ENCODE results near the gene CACNA1H.
"Not testable (repeated sequence)": the region's sequence is repeated elsewhere in the genome, so short reads cannot be mapped to it uniquely, and the experiment has no call there.

CACNA1H gene

DNA sequence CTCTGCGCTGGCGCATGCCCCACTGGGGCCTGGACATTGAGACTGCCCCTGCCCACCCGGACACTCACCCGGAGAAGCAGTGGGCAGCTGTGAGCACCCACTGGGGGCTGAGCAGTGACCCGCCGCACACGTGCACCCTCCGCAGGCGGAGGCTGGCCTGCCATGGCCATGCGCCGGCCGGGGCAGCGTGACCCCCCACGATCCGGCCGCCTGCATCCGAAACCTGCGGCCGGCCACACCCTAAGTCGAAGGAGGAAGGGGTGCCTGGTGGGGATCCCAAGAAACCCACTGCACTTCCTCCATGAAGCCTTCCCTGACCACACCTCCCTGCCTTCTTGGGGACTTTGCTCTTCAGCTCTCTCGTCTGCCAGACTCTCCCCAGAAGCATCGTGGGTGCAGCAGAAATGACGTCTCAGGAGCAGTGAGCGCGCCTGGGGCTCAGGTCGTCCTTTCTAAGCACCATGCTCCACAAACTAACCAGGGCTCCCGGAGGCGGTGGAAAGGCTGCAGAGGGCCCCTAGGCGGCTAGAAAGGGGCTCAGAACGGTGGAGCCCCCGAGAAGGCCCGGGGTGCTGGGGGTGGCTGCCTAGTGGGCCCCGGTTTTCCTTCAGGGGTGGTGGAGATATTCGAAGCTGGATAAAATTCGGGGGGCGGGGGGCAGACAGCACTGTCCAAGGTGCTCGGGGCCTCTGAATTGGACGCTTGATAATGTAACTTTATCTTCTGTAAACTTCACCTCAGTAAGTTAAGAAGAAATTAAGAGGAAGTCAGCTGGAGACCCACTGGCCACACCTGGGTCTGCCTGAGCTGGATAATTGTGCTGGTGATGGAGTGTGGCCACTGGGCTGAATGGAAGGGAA, 70.7 kb downstream of the CACNA1H start:
- DNase-seq (ENCODE audit: low read depth in 2 of 2, low spot score in 1 of 2): no peak

DNA sequence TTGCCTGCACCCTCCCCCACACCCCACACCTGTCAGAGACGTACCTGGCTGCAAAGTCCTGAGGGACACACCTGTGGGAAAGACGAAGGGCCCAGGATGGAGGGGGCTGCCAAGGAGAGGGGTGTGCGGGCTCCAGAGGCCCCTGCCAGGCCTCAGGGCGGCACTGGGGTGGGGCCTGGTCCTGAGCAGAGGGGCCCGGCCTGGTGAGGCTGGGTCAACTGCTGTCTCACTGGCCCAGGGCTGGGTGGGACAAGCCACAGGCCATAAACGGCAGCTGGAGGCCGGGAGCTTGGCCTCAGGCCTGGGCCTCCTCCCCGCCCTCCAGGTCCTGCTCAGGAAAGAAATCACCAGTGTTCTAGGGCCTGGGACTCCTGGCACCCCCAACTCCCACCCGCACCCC, 71.7 kb downstream of the CACNA1H start:
- no peak for DNase-seq (ENCODE audit: low read depth in 2 of 2, low spot score in 1 of 2)

- DNase-seq (ENCODE audit: low read depth in 2 of 2, low spot score in 1 of 2): no peak
Measured at GRCh38 chr16:1225051-1225451, 72.1 kb downstream of the CACNA1H start, which contains the start of gene TPSG1. TPSG1 (minus strand) TSS chr16:1225268; CDS start chr16:1225252, 16 bp downstream.

DNA sequence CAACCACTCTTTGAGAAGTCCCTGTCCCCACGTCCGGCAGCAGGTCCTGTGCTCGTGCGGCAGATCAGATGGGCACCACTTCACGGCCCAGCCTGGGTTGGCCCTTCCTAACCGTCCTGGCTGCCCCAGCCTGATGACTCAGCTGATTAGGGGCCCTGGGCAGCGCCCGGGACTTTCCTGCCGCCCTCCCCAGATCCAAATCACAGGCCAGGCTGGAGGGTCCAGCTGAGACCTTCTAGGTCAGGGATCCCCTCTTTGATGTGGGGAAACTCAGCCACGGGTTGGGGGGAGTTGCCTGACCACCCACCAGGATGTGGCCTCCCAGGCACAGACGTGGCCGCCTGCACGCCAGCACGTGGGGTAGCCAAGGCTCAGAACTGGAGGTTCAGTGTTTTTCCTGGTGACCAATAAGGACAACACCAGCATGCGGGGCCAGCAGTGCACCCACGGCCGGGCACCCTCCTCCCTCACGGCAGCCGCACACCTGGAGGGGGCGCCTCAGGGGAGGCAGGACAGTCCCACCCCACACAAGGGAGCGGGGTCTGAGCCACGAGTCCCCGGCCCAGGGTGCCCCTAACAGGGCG, 72.9 kb downstream of the CACNA1H start:
- not testable (repeated sequence) for DNase-seq (ENCODE audit: low read depth in 2 of 2, low spot score in 1 of 2)

- DNase-seq (ENCODE audit: low read depth in 2 of 2, low spot score in 1 of 2): not testable (repeated sequence)
Measured at GRCh38 chr16:1226692-1227091, 73.8 kb downstream of the CACNA1H start.

DNA sequence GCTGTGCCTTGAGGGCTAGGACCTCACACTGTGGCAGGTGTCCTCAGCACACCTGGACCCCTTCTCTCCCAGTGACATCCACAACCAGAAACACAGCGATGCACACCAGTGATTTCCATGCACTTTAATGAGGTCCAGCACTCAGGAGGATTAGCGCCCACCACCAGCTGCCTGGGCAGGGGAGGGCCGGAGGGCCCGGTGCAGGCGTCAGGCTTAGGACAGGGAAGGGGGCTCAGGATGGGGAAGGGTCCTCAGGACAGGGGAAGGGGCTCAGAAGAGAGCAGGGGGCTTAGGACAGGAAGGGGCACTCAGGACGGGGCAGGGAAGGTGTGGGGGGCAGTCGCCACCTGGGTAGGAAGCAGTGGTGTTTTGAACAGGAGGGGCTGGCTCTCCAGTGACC, 75.3 kb downstream of the CACNA1H start:
- not testable (repeated sequence) for DNase-seq (ENCODE audit: low read depth in 2 of 2, low spot score in 1 of 2)

DNA sequence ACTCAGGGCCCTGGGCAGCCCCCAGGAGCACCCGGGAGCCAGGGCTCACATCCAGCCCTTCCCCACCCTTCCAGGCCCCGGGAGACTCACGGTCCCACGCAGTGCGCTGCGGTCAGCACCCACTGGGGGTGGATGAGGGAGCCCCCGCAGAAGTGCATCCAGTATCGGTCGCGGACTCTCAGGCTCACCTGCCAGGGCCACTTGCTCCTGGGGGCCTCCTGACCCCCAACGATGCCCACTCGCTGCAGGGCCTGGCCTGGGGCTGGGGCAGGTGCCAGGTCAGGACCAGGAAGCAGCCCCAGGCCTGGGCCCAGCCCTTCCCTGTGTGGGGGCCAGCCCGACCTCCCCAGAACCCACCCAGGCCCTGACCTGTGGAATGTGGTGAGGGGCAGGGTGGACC, 76.6 kb downstream of the CACNA1H start:
- DNase-seq (ENCODE audit: low read depth in 2 of 2, low spot score in 1 of 2): not testable (repeated sequence)

- DNase-seq (ENCODE audit: low read depth in 2 of 2, low spot score in 1 of 2): not testable (repeated sequence)
Measured at GRCh38 chr16:1230084-1230470, 77.2 kb downstream of the CACNA1H start, which contains the start of gene TPSB2. TPSB2 (minus strand) TSS chr16:1230184; CDS start chr16:1229951, 233 bp downstream.

DNA sequence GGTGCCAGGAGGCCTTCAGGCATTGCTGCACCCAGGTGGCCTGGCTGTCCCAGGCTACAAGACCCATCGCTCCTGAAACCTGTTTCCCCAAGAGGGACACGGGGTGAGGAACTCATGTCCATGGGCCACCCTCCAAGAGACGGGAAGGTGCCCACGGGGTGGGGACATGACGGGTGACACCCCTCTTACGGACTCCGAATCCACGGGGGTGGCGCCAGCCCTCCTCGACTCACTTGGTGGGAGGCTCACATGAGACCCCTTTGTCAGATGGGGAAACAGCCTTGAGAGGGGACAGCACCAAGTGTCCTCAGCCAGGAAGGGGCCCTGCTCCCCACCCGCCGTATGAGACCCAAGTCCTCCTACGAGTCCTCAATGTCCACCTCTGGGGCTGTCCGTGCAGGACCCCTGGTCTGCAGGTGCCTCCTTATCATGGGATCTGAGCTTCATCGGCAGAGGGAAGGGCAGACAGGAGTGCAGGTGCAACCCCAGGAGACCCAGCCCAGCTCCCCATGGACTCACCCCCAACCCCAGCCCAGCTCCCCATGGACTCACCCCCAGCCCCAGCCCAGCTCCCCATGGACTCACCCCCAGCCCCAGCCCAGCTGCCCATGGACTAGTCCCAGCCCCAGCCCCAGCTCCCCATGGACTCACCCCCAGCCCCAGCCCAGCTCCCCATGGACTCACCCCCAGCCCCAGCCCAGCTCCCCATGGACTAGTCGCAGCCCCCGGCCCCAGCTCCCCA, 77.7 kb downstream of the CACNA1H start:
- DNase-seq (ENCODE audit: low read depth in 2 of 2, low spot score in 1 of 2): not testable (repeated sequence)

DNA sequence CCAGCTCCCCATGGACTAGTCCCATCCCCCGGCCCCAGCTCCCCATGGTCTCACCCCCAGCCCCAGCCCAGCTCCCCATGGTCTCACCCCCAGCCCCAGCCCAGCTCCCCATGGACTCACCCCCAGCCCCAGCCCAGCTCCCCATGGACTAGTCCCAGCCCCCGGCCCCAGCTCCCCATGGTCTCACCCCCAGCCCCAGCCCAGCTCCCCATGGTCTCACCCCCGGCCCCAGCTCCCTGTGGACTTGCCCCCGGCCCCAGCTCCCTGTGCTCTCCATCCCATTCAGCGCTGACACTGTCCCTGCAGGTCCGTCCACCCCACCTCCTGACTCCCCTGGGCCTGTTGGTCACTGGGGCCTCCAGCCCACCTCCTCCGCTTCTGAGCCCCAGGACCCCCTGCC, 78.4 kb downstream of the CACNA1H start:
- DNase-seq (ENCODE audit: low read depth in 2 of 2, low spot score in 1 of 2): not testable (repeated sequence)

DNA sequence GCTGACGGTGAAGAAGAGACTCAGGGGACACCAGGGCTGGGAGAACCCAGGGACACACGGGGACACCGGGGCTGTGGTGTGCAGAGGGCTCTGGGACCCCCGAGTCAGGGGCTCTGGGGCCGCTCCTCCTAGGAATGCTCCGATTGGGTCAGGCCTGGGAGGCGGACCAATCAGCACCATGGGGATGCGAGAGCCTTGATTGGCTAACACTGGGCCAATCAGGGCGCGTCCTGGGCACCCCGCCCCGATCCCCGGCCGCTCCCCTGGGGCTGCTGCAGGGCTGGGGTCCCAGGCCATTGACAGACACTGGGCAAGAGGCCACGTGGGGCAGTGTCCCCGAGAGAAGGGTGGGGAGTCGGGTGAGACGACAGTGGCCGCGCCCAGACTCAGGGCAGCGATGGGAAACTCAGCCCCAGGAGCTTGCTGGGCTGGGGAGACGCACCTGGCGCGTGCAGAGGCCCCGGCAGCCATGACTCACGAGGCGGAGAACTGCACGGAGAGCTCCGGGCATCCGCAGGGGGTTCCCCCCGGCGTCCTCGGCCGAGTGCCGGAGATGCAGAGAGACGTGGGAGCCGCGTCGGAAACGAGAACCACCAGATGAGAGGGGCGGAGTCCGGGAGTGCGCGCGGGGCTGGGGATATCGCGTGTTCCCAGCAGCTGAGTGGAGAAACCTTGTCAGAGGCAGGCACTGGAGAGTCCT, 79.3 kb downstream of the CACNA1H start:
- DNase-seq (ENCODE audit: low read depth in 2 of 2, low spot score in 1 of 2): not testable (repeated sequence)

GRCh38 chr16:1236659-1237058, 83.8 kb downstream of the CACNA1H start:
- not testable (repeated sequence) for DNase-seq (ENCODE audit: low read depth in 2 of 2, low spot score in 1 of 2)

DNA sequence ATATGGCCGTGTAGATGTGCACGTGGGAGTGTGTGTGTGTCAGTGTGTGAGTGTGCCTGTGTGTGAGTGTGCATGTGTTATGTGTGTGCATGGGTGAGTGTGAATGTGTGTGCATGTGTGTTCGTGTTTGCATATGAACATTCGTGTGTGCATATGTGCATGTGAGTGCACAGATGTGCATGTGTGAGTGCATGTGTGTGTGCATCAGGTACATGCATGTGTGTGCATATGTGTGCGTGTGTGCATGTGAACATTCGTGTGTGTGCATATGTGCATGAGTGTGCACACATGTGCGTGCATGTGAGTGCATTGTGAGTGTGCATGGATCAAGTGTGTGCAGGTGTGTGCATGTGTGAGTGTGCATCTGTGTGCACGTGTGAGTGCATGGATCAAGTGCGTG, 85.1 kb downstream of the CACNA1H start:
- DNase-seq (ENCODE audit: low read depth in 2 of 2, low spot score in 1 of 2): no peak

DNA sequence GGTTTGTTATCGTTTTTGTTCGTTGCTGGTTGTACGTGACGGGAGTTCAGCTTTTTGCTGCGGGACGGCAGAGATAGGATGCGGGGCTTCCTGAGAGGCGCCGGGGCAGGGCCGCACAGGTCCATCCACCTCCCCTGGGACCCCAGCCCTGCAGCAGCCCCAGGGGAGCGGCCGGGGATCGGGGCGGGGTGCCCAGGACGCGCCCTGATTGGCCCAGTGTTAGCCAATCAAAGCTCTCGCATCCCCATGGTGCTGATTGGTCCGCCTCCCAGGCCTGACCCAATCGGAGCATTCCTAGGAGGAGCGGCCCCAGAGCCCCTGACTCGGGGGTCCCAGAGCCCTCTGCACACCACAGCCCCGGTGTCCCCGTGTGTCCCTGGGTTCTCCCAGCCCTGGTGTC, 86.0 kb downstream of the CACNA1H start:
- not testable (repeated sequence) for DNase-seq (ENCODE audit: low read depth in 2 of 2, low spot score in 1 of 2)

DNA sequence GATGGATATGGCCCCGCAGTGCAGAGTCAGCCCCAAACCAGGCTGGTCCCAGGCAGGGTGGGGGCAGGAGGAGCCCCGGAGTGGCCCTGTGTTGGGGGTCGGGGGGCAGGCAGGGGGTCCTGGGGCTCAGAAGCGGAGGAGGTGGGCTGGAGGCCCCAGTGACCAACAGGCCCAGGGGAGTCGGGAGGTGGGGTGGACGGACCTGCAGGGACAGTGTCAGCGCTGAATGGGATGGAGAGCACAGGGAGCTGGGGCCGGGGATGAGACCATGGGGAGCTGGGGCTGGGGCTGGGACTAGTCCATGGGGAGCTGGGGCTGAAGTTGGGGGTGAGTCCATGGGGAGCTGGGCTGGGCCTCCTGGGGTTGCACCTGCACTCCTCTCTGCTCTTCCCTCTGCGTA, 86.7 kb downstream of the CACNA1H start:
- DNase-seq (ENCODE audit: low read depth in 2 of 2, low spot score in 1 of 2): not testable (repeated sequence)

DNA sequence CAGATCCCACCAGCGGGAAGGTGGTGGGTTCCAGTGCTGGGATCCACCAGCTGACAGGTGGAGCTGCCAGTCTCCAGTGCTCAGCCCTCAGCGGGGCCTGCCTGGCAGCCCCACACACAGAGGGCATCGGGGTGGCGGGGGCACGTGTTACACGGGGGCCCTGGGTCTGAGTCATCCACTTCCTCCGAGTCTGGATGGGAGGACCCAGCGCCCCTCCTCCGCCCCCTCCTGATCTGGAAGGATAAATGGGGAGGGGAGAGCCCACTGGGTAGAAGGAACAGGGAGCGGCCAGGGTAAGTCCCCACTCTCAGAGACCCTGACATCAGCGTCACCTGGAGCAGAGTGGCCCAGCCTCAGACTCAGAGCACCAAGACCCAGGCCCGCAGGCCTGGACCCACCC, 87.5 kb downstream of the CACNA1H start, which contains the start of gene TPSAB1:
TPSAB1 (plus strand) TSS at position 270 of the 400 bp plus-strand sequence. CDS start 234 bp downstream, outside the sequence.
- DNase-seq (ENCODE audit: low read depth in 2 of 2, low spot score in 1 of 2): not testable (repeated sequence)

GRCh38 chr16:1241081-1241480, 88.2 kb downstream of the CACNA1H start:
- not testable (repeated sequence) for DNase-seq (ENCODE audit: low read depth in 2 of 2, low spot score in 1 of 2)

DNA sequence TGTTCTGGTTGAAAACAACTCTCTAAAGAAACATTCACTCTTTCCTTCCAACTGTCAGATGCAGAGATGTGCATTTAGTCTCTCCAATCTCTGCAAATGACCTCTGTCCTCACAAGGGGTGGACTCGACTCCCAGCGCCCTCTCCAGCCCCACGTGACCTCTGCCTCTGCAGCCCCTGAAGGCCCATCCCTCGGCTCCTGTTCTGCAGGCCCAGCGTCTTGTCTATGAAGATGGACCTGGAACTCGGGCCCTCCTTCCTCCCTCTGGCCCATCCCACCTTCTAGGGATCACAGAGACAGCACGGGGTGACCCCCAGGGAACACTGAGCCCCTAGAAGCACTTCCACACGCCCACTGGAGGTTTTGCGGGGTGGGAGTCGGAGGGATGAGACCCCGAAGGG, 90.5 kb downstream of the CACNA1H start:
- not testable (repeated sequence) for DNase-seq (ENCODE audit: low read depth in 2 of 2, low spot score in 1 of 2)

- DNase-seq (ENCODE audit: low read depth in 2 of 2, low spot score in 1 of 2): not testable (repeated sequence)
Measured at GRCh38 chr16:1243907-1244850, 91.3 kb downstream of the CACNA1H start.

- no peak for DNase-seq (ENCODE audit: low read depth in 2 of 2, low spot score in 1 of 2)
Measured at GRCh38 chr16:1244881-1245280, 92.0 kb downstream of the CACNA1H start.

All from stimulated activated CD8-positive, alpha-beta memory T cell treated with anti-CD3 and anti-CD28 coated beads, Interleukin-4, amount 100 ng/mL, for 4 hours (primary cell).